ENCODE results near the gene PLEKHF1. TPM values are rescaled to one million over a fixed set of nuclear protein-coding genes. Genes with fewer than 3 reads are reported as not detected.

PLEKHF1 gene
- total RNA-seq, 1 experiment from 2014 or later: 8.0 TPM

GRCh38 chr19:29644210-29644609, 21.1 kb upstream of the PLEKHF1 start:
- Histone ChIP-seq H3K4me1 (replicated peaks) (no peaks in the 10 kb centered on the region), H3K27ac (no peak overlapping the region), H3K4me3 (no peak overlapping the region), H3K36me3 (no peaks in the 10 kb centered on the region), H3K9me3 (replicated peaks) (no peaks in the 10 kb centered on the region), H3K27me3 (replicated peaks) (no peaks in the 10 kb centered on the region)
- DNase-seq (ENCODE audit: low read depth in 1 of 2, low spot score in 2 of 2): no peak

- H3K27ac ChIP-seq: no peak overlapping the region
These were observed 19.8 kb upstream of the PLEKHF1 start for GRCh38 chr19:29645491-29645867.

GRCh38 chr19:29645911-29646310, 19.4 kb upstream of the PLEKHF1 start:
- no peaks in the 10 kb centered on the region for H3K9me3 ChIP-seq (replicated peaks)
- H3K4me3 ChIP-seq: no peak overlapping the region
- no peak for DNase-seq (ENCODE audit: low read depth in 1 of 2, low spot score in 2 of 2)
- no peaks in the 10 kb centered on the region for H3K36me3 ChIP-seq
- no peak overlapping the region for H3K27ac ChIP-seq
- H3K27me3 ChIP-seq (replicated peaks): no peaks in the 10 kb centered on the region
- no peaks in the 10 kb centered on the region for H3K4me1 ChIP-seq (replicated peaks)

More at GRCh38 chr19:29645491-29645867, 19.8 kb upstream of the PLEKHF1 start:
- Histone ChIP-seq H3K9me3 (replicated peaks) (no peaks in the 10 kb centered on the region), H3K4me1 (replicated peaks) (no peaks in the 10 kb centered on the region), H3K36me3 (no peaks in the 10 kb centered on the region), H3K27me3 (replicated peaks) (no peaks in the 10 kb centered on the region), H3K4me3 (no peak overlapping the region)
- DNase-seq (ENCODE audit: low read depth in 1 of 2, low spot score in 2 of 2): no peak

GRCh38 chr19:29650772-29651387, 14.4 kb upstream of the PLEKHF1 start:
- Histone ChIP-seq H3K4me3 (no peak overlapping the region), H3K36me3 (no peaks in the 10 kb centered on the region), H3K9me3 (replicated peaks) (no peaks in the 10 kb centered on the region), H3K27me3 (replicated peaks) (no peaks in the 10 kb centered on the region; the same call in 1 of the 2 replicates), H3K27ac (no peak overlapping the region), H3K4me1 (replicated peaks) (no peaks in the 10 kb centered on the region)
- DNase-seq (ENCODE audit: low read depth in 1 of 2, low spot score in 2 of 2): no peak

GRCh38 chr19:29651622-29652394, 13.5 kb upstream of the PLEKHF1 start:
- DNase-seq (ENCODE audit: low read depth in 1 of 2, low spot score in 2 of 2): no peak
- Histone ChIP-seq H3K27me3 (replicated peaks) (no peaks in the 10 kb centered on the region; the same call in 1 of the 2 replicates), H3K9me3 (replicated peaks) (no peaks in the 10 kb centered on the region), H3K36me3 (no peaks in the 10 kb centered on the region), H3K4me1 (replicated peaks) (no peaks in the 10 kb centered on the region), H3K4me3 (no peak overlapping the region), H3K27ac (no peak overlapping the region)

- DNase-seq (ENCODE audit: low read depth in 1 of 2, low spot score in 2 of 2): no peak
- H3K9me3 ChIP-seq (replicated peaks): no peaks in the 10 kb centered on the region
- H3K4me1 ChIP-seq (replicated peaks): no peaks in the 10 kb centered on the region
- no peaks in the 10 kb centered on the region for H3K36me3 ChIP-seq
- no peaks in the 10 kb centered on the region; the same call in 1 of the 2 replicates for H3K27me3 ChIP-seq (replicated peaks)
- H3K27ac ChIP-seq: no peak overlapping the region
- no peak overlapping the region for H3K4me3 ChIP-seq
These were observed 11.9 kb upstream of the PLEKHF1 start for GRCh38 chr19:29653398-29653797.

- Histone ChIP-seq H3K27ac (no peak overlapping the region), H3K27me3 (replicated peaks) (no peaks in the 10 kb centered on the region; the same call in 1 of the 2 replicates), H3K4me3 (no peak overlapping the region), H3K9me3 (replicated peaks) (no peaks in the 10 kb centered on the region), H3K4me1 (replicated peaks) (no peaks in the 10 kb centered on the region), H3K36me3 (no peaks in the 10 kb centered on the region)
- DNase-seq (ENCODE audit: low read depth in 1 of 2, low spot score in 2 of 2): no peak
These were observed 9.5 kb upstream of the PLEKHF1 start for GRCh38 chr19:29655648-29656335.

GRCh38 chr19:29658221-29658991, 6.9 kb upstream of the PLEKHF1 start:
- DNase-seq (ENCODE audit: low read depth in 1 of 2, low spot score in 2 of 2): no peak
- no peaks in the 10 kb centered on the region; the same call in 1 of the 2 replicates for H3K27me3 ChIP-seq (replicated peaks)
- no peaks in the 10 kb centered on the region for H3K9me3 ChIP-seq (replicated peaks)
- H3K36me3 ChIP-seq: no peaks in the 10 kb centered on the region
- peaks cover 17% of the 10 kb centered on the region for H3K4me1 ChIP-seq (replicated peaks)
- H3K4me3 ChIP-seq: no peak overlapping the region
- H3K27ac ChIP-seq: no peak overlapping the region

GRCh38 chr19:29660835-29661234, 4.4 kb upstream of the PLEKHF1 start:
- H3K4me3 ChIP-seq: no peak overlapping the region
- H3K27ac ChIP-seq: no peak overlapping the region
- H3K36me3 ChIP-seq: peaks cover 4% of the 10 kb centered on the region; the same call in 1 of the 2 replicates
- H3K9me3 ChIP-seq (replicated peaks): peaks cover 4% of the 10 kb centered on the region; the same call in 1 of the 2 replicates
- H3K27me3 ChIP-seq (replicated peaks): no peaks in the 10 kb centered on the region
- DNase-seq (ENCODE audit: low read depth in 1 of 2, low spot score in 2 of 2): no peak
- H3K4me1 ChIP-seq (replicated peaks): peaks cover 42% of the 10 kb centered on the region

GRCh38 chr19:29662278-29662603, 3.0 kb upstream of the PLEKHF1 start:
- peaks cover 4% of the 10 kb centered on the region; the same call in 1 of the 2 replicates for H3K9me3 ChIP-seq (replicated peaks)
- H3K4me1 ChIP-seq (replicated peaks): peaks cover 56% of the 10 kb centered on the region
- H3K27ac ChIP-seq: peak overlapping the region; percentile 74
- H3K27me3 ChIP-seq (replicated peaks): no peaks in the 10 kb centered on the region
- H3K36me3 ChIP-seq: peaks cover 9% of the 10 kb centered on the region
- no peak for DNase-seq (ENCODE audit: low read depth in 1 of 2, low spot score in 2 of 2)
- peak overlapping the region; percentile 12; the same call in 1 of the 2 replicates for H3K4me3 ChIP-seq

- H3K27me3 ChIP-seq (replicated peaks): no peaks in the 10 kb centered on the region
- peak overlapping the region; percentile 74 for H3K27ac ChIP-seq
- H3K4me3 ChIP-seq: peak overlapping the region; percentile 12; the same call in 1 of the 2 replicates
- peak; percentile 81 to 84 for DNase-seq (ENCODE audit: low read depth in 1 of 2, low spot score in 2 of 2)
- H3K9me3 ChIP-seq (replicated peaks): peaks cover 4% of the 10 kb centered on the region; the same call in 1 of the 2 replicates
- peaks cover 10% of the 10 kb centered on the region for H3K36me3 ChIP-seq
- peaks cover 56% of the 10 kb centered on the region for H3K4me1 ChIP-seq (replicated peaks)
These were observed 2.5 kb upstream of the PLEKHF1 start for GRCh38 chr19:29662604-29663404.

GRCh38 chr19:29663861-29664752, 1.2 kb upstream of the PLEKHF1 start:
- Histone ChIP-seq H3K27me3 (replicated peaks) (no peaks in the 10 kb centered on the region), H3K4me3 (no peak overlapping the region), H3K36me3 (peaks cover 10% of the 10 kb centered on the region), H3K27ac (no peak overlapping the region), H3K4me1 (replicated peaks) (peaks cover 56% of the 10 kb centered on the region), H3K9me3 (replicated peaks) (peaks cover 4% of the 10 kb centered on the region; the same call in 1 of the 2 replicates)
- DNase-seq (ENCODE audit: low read depth in 1 of 2, low spot score in 2 of 2): peak in 1 of 2 experiments; percentile 25

Data from SJSA1 (cell line).